Measurements from ENCODE around the gene CTCF. TPM values are rescaled to one million over a fixed set of nuclear protein-coding genes. Genes with fewer than 3 reads are reported as not detected.

CTCF gene
- total RNA-seq, 1 experiment from 2014 or later, result 29.7 TPM

DNA sequence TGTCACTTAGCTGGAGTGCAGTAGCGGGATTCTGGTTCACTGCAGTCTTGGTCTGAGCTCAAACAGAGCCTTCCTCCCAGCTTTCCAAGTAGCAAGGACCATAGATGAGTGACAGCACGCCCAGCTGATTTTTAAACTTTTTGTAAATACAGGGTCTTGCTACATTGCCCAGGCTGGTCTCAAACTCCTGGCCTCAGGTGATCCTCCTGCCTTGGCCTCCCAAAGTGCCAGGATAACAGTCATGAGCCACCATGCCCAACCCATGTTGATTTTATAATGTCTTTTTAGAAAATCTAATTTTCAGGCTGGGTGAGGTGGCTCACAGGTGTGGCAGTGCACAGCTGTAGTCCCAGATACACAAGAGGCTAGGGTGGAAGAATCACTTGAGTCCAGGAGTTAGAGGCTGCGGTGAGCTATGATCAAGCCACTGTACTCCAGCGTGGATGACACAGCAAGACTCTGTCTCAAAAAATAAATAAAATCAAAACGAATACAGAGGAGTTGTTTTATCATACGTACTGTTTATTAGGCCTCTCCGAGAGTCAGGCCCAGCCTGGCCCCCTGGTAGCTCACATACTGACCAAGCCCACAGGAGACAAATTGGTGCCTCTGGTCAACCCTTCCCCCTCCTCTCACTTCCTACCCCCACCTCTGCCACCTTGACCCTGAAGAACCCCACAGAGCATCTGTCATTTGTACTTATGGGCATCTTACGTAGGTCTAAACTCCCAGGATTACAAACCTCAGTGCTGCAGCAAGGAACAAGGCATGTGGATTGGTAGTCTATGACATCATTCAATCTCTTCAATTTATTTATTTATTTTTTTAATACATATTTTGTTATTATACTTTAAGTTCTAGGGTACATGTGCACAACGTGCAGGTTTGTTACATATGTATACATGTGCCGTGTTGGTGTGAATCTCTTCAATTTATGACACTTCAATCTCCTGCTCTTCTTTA lies 117.9 kb downstream of the CTCF start:
- no peak for DNase-seq (ENCODE audit: low spot score)

DNA sequence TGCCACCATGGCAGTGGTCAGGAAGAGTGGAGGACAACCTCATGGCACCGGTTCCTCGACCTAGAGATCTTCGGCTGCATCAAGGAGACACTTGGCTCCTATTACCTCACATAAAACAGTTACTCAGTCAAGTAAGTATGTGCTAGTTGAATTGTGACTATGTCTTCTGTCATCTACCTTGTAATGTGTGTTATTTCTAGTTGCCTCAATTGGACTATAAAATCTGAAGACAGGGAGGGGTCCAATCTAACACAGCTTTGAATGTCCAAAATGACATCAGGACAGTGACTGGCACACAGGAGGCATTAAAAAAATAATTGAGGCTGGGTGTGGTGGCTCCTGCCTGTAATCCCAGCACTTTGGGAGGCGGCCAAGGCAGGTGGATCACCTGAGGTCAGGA lies 121.4 kb downstream of the CTCF start:
- DNase-seq (ENCODE audit: low spot score), result no peak

- DNase-seq (ENCODE audit: low spot score), result no peak
These were observed 123.2 kb downstream of the CTCF start for GRCh38 chr16:67685388-67686112.

Other genes with a start within 250 kb of the CTCF start
- gene KCTD19, start 235.8 kb upstream of the CTCF start, total RNA-seq (2014; rRNA removed; shearing (Covaris generic)), result not detected in 2 replicates
- not detected in 2 replicates for gene LRRC36, start 235.7 kb upstream of the CTCF start, total RNA-seq (2014; rRNA removed; shearing (Covaris generic))
- 0.31 TPM in 1 of 2 replicates, not detected in the other for gene TPPP3, start 169.0 kb upstream of the CTCF start, total RNA-seq (2014; rRNA removed; shearing (Covaris generic))
- 18.2 and 24.3 TPM in 2 replicates for gene ZDHHC1, start 146.0 kb upstream of the CTCF start, total RNA-seq (2014; rRNA removed; shearing (Covaris generic))
- 0.93 TPM in 1 of 2 replicates, not detected in the other for gene HSD11B2, start 131.4 kb upstream of the CTCF start, total RNA-seq (2014; rRNA removed; shearing (Covaris generic))
- 66.8 and 77.5 TPM in 2 replicates for gene ATP6V0D1, start 81.4 kb upstream of the CTCF start, total RNA-seq (2014; rRNA removed; shearing (Covaris generic))
- not detected in 2 replicates for gene AGRP, start 79.0 kb upstream of the CTCF start, total RNA-seq (2014; rRNA removed; shearing (Covaris generic))
- gene RIPOR1, start 33.7 kb upstream of the CTCF start, total RNA-seq (2014; rRNA removed; shearing (Covaris generic)), result 21.6 and 31.6 TPM in 2 replicates
- 5.1 and 11.7 TPM in 2 replicates for gene CARMIL2, start 82.6 kb downstream of the CTCF start, total RNA-seq (2014; rRNA removed; shearing (Covaris generic))
- 43.0 and 73.8 TPM in 2 replicates for gene ACD, start 97.7 kb downstream of the CTCF start, total RNA-seq (2014; rRNA removed; shearing (Covaris generic))
- gene PARD6A, start 98.4 kb downstream of the CTCF start, total RNA-seq (2014; rRNA removed; shearing (Covaris generic)), result 5.7 and 12.9 TPM in 2 replicates
- 1.7 TPM in 1 of 2 replicates, not detected in the other for gene ENKD1, start 104.2 kb downstream of the CTCF start, total RNA-seq (2014; rRNA removed; shearing (Covaris generic))
- not detected in 2 replicates for gene C16orf86, start 104.3 kb downstream of the CTCF start, total RNA-seq (2014; rRNA removed; shearing (Covaris generic))
- 21.9 and 25.9 TPM in 2 replicates for gene GFOD2, start 156.8 kb downstream of the CTCF start, total RNA-seq (2014; rRNA removed; shearing (Covaris generic))
- 3.7 and 8.8 TPM in 2 replicates for gene RANBP10, start 244.0 kb downstream of the CTCF start, total RNA-seq (2014; rRNA removed; shearing (Covaris generic))
- 0.05 and 0.55 TPM in 2 replicates for gene TSNAXIP1, start 244.4 kb downstream of the CTCF start, total RNA-seq (2014; rRNA removed; shearing (Covaris generic))